Loucy (cell line): Measurements from ENCODE around the gene BPIFB4.

Experiments used
- EZH2phosphoT487 ChIP-seq: fragments of 200-600 bp; IDR thresholded peaks from 2 replicates; pipeline ENCODE4 v1.6.1; 2018; ENCODE audit warnings: antibody characterized with exemption, mild to moderate bottlenecking, moderate library complexity, borderline replicate concordance
- TF ChIP-seq, protein P1 (sequence below): fragments of 200-600 bp; sonication (generic); conservative IDR thresholded peaks from 2 replicates; pipeline ENCODE4 v1.5.1; 2014; ENCODE audit warnings: mild to moderate bottlenecking, antibody characterized with exemption, low read length

DNA sequence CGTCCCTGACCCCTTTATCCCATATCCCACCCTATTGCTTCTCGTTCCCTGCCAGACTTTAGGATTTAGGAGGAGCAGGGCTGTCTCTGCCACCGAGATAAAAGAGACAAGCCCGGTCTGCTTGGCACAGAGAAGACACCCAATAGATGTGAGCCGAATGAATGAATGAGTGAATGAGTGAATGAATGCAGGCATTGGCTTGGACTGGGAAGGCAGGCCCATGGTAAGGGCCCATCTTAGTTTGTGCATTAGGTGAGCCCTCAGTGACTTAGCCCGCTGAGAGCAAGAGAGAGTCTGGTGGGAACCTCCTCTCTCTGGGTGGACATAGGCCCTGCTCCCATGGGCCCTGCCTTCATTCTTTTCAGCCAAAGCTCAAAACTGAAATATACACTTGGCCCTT is 48.9 kb upstream of the BPIFB4 start:
- TF ChIP-seq, protein P1, sequence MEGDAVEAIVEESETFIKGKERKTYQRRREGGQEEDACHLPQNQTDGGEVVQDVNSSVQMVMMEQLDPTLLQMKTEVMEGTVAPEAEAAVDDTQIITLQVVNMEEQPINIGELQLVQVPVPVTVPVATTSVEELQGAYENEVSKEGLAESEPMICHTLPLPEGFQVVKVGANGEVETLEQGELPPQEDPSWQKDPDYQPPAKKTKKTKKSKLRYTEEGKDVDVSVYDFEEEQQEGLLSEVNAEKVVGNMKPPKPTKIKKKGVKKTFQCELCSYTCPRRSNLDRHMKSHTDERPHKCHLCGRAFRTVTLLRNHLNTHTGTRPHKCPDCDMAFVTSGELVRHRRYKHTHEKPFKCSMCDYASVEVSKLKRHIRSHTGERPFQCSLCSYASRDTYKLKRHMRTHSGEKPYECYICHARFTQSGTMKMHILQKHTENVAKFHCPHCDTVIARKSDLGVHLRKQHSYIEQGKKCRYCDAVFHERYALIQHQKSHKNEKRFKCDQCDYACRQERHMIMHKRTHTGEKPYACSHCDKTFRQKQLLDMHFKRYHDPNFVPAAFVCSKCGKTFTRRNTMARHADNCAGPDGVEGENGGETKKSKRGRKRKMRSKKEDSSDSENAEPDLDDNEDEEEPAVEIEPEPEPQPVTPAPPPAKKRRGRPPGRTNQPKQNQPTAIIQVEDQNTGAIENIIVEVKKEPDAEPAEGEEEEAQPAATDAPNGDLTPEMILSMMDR, result no peak
- TF ChIP-seq EZH2phosphoT487, result no peak
